Measurements from ENCODE around the gene EDAR.

The EDAR gene

GRCh38 chr2:108988796-108989713 is at the start of gene EDAR:
TSS of gene EDAR (minus strand) at chr2:108989220. CDS start at chr2:108931014, 58,206 bp downstream.
- no peak for FAIRE-seq

DNA sequence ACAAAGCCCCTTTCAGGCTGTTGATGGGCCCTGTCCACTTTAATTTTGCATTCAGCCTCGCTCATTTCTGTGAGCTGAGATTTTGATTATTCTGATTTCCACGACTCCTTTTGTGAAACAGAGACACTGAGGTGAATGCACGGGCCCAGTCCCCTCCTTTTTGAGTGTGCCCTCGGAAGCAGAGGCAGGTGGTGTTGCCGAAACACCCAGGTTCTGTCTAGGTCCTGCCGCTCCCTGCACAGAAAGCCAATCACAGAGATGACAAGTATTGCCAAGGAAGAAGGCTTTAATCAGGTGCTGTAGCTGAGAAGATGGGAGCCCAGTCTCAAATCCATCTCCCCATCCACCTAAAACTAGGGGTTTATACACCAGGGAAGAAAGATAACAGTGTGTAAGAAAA is 44.2 kb upstream of the EDAR start:
- no peak for FAIRE-seq

GRCh38 chr2:109032229-109032820 is 43.3 kb upstream of the EDAR start:
- FAIRE-seq = no peak

GRCh38 chr2:109031476-109032228 is 42.6 kb upstream of the EDAR start:
- FAIRE-seq = no peak

GRCh38 chr2:109030870-109031475 is 42.0 kb upstream of the EDAR start:
- FAIRE-seq = no peak

DNA sequence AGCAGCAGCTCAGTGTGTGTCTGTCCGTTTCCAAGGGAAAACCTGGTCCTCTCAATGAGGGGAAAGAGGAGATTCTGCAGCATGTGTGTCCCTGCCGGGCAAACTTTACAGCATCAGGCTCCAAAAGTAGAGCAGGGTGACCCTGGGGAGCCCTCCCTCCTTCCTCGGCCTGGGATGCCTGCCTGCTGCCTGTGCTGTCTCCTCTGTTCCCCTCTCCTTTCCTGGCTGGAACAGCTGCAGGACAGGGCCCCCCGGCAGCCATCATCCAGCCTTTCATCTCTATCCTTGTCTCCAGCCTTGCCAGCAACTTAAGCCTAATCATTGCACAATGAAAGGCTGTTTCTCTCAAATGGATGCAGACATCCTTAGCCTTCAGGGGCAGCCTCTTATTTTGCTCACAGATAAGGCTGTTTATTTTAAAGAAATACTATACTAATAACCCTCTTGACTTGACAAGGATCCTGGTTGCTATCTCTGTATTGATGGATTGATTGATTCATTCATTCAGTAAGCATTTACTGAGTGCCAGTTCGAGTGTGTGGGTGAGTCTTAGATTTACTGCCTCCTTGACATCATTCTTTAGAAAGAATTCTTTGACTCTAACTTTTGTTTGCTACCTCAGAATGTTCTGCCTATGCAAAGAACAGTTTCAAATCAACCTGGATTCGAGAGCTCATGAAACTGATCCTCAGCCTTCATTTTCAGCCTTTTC is 40.6 kb upstream of the EDAR start:
- FAIRE-seq = no peak

DNA sequence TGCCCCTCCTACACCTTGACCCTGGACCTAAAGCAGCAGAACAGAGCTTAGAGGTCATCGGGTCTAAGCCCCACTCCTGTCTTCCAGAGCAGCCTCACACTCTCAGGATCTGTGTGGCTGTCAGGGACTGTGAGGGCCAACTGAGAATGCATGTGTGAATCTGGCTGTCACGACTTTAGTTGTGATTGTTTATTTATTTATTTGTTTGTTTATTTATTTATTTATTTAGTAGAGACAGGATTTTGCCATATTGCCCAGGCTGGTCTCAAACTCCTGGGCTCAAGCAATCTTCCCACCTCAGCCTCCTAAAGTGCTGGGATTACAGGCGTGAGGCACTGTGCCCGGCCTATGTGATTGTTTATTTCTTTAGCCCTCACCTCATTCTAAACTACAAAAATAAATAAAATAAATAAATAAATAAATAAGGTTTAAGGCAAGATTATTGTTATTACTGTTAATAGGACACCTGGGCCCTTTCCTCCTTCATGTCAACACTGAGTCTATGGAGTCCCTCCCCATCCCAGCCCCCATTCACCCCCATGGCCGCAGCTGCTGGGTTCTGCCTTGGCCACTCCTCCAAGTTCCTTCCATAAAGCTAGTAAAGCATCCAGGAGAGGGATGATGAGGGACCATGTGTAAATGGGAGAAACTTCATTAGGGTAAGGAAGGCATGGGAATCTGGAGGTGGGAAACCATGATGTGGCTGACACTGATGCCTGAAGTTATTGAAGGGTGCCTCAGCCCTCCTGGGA is 39.9 kb upstream of the EDAR start:
- FAIRE-seq = no peak

DNA sequence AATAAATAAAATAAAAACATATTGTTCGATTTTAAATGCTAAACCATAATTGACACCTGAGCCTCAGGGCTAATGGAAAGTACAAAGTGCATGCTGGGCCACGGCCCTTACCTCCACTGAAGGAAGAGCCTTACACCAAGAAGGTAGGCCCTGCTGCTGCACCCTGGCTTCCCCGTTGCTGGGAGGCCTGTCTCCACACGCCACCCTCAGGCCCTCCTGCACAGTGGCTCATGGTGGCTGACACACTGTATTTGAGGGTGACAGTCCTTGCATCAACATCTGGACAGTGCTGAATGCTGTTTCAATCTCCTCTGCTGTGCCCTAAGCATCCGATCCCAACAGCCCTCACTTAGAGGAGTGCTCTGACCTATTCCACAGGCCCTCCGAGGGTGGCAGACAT is 39.3 kb upstream of the EDAR start:
- FAIRE-seq = no peak

DNA sequence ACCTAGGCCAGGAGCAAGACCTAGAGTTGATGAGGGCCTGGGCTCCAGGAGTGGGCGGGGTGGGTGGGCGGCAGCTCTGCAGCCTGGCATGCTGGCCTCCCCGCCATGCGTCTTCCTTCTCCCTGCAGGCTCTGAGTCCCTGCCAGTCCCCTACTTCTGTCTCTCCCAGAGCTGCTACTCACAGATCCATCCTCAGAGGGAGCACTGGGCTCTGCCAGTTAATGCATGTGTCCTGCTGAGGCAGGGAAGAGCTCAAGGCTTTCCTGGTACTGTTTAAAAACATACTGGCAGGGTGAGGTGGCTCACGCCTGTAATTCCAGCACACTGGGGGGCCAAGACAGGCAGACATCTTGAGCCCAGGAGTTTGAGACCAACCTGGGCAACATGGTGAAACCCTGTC is 38.7 kb upstream of the EDAR start:
- no peak for FAIRE-seq

DNA sequence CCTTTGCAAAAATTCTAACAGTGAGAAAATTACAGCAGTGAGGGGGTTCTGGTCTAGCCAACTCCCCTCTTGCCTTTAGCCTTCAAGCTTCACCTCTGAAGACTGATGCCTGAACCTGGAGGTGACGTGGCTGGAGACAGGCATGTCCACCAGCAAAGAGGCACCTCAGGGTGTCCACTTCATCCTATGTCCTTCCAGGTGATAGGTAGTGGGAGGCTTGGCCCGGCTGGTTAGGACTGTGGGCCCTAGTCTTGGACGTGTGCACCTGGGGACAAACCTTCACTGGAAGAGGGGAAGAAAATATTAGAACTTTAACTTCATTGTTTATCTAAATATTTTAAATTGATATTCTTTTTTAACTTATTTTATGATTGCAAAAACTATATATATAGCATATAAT is 35.5 kb upstream of the EDAR start:
- FAIRE-seq = no peak

DNA sequence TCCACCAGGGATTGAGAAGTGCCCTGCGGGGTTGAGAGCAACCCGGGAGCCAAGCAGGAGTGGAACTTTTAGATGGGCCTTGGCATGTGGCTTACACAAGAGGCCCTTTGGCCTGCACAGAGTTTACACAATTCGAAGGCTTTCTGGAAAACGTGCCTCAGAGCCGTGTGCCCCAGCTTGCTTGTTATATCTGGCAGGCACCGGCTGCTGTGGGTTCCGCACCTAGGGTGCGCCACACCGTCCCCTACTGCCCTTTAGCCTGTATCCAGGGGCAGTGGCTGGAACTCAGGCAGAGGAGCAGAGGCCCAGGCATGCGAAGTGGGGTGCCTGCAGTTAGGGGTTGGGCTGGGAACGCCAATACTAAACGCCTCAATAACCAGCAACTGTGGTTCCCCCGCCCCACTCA is 32.9 kb upstream of the EDAR start:
- no peak for FAIRE-seq

DNA sequence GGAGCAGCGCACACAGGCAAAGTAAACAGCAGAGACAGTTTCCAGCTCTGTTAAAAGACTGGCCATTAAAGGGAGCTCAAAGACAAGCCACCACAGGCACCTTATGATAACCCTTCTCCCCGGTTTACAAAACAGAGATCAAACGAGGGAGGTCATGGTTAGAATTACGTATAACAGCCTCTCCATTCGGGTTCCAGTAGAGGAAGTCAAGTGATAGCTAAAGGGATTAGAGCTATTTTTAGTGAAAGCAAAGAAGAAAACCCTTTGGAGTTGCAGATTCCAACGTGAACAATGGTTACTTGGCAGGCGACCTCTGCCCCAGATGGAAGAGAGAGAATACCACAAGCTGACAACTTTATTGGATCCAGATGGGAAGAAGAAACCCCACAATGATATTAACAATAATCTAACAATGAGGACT is 31.2 kb upstream of the EDAR start:
- FAIRE-seq = no peak

DNA sequence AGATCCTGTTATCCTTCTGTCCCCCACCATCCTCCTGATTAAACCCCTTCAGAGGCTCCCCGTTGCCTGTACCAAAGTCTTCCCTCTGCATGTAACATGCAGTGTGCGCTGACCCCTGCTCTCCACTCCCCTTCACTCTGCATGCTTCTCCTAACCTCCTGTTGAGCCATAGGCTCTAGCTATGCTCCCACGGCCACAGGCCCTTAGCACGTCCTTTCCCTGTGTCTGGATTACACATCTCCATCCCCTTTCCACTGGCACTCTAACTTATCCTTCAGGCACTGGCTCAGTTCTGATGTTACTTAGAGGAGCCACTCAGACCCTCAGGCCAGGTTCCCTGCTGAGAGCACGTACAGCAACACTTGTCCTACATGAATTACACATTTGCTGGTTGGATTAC is 29.4 kb upstream of the EDAR start:
- FAIRE-seq = no peak

DNA sequence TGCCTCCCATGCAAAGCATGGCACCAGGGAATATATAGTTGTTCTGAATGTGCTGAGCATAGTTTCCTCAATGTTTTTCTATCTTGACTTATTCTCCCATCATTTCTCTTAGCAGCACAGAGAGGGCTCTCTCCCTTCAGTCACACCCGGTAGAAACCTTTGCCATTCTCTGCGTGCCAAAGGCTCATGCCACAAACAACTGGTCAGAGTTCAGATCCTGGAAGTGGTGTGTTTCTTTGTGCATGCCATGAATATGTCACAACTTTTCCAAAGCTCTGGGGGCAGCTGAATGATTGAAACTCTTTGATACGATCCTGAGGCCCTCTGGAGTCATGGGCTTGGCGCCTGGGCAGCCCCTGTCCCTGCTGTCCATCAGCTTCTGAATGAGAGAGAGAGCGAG is 28.0 kb upstream of the EDAR start:
- FAIRE-seq = no peak

- FAIRE-seq = no peak
Observed at GRCh38 chr2:109016376-109016775, 27.4 kb upstream of the EDAR start.

GRCh38 chr2:109014476-109014875 is 25.5 kb upstream of the EDAR start:
- FAIRE-seq = no peak

DNA sequence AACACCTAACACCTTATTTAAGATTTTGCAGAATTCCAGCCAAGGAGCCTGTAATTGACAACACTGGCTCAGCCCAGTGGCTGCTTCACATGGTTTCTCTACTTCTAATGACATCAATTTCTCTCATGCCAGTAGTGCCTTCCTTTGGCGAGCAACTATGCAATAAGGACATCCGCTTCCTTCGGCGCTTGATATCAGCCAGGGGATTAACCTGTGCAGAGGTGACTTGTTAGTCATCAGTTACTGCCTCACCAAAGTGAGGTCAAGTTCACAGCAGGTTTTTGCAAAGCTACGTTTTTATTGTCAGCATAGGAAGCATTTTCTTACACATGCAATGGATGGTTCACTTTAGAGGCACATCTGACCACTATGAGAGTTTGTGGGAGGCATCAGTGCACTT is 24.0 kb upstream of the EDAR start:
- no peak for FAIRE-seq

DNA sequence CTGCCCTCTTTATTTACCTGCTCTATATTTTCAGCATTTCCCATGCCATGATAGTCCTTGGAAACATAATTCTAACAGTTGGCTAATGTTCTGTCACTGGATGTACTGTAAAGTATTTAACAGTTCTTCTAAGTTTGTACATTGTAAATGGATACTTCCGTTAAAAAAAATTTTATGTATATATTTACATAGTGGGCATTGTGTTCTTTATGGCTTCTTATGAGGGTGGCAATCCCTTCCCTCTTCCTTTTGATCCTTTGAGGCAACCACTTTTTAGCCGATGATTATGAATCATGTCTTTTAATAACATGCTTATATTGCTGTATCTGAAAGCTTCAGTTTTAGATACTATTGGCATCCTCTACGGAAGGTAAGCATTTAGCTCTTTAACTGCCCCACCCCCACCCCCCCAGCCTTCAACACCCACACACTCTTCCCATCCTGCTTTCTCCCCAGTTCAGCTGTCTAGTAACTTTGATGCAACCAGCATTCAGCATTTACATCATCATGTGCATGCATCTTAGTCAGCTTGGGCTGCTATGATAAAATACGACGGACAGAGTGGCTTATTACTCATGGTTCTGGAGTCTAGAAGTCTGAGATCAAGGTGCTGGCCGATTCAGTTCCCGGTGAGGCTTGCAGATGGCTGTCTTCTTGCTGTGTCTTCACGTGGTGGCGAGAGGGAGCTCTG is 21.0 kb upstream of the EDAR start:
- no peak for FAIRE-seq

- FAIRE-seq = no peak
Observed at GRCh38 chr2:109006971-109007370, 18.0 kb upstream of the EDAR start.

GRCh38 chr2:109005686-109006204 is 16.7 kb upstream of the EDAR start:
- FAIRE-seq = no peak

DNA sequence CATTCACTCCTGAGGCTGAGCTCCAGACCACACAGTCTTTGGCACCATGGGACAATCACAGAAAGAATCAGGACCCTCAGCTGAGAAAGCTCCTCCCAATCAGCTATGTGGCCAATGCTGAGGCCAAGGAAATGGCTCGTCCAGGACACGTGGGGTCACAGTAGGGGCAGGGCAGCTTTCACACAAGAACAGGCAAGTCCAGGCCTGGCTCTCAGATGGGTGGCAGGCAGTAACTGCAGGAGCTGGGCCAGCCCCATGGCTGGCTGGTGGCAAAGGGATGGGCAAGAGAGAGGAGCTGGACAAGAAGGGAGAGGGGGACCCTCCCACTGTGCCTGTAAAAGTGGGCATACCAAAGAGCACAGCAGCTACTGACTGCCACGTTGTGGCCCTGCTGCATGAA is 12.2 kb upstream of the EDAR start:
- FAIRE-seq = no peak
